GM12878 (cell line): ENCODE results near the gene P3H1. TPM values are rescaled to one million over a fixed set of nuclear protein-coding genes. Genes with fewer than 3 reads are reported as not detected.

Experiments used
- ATAC-seq: fragments of 200-7000 bp; cut with Tn5 transposase; 3 replicates; pipeline ENCODE4 v1.9.1; 2020; ENCODE audit warnings: mild to moderate bottlenecking, moderate library complexity
- BruUV-seq: library from RNA; stranded (reverse); fragments of 400-500 nt; replicated peaks from 2 replicates; lab custom pipeline; 2021; lab: Mats Ljungman, UMichigan
- CTCF ChIA-PET: fragments of 300-600 bp; sonication (Branson Sonifier 250); formaldehyde crosslinking; extraction: SDS; loops from one replicate; lab custom pipeline; 2021; ENCODE audit warnings: inconsistent platforms; lab: Yijun Ruan, JAX
- POLR2A ChIA-PET: fragments of 350-600 bp; formaldehyde crosslinking; extraction: SDS; loops from one replicate; lab custom pipeline; 2021; ENCODE audit warnings: inconsistent platforms; lab: Charles Lee
- RAD21 ChIA-PET: fragments of 300-600 bp; sonication (Branson Sonifier 250); formaldehyde crosslinking; loops from one replicate; lab custom pipeline; 2023; ENCODE audit warnings: antibody characterized with exemption; ENCODE audit not compliant: unreplicated experiment; lab: Charles Lee
- SMC1A ChIA-PET: fragments of 300-600 bp; sonication (Branson Sonifier 250); formaldehyde crosslinking; loops from one replicate; lab custom pipeline; 2023; ENCODE audit not compliant: unreplicated experiment, uncharacterized antibody; lab: Charles Lee
- DNase-seq: peaks from one replicate; pipeline ENCODE4 v3.0.0-alpha.2; 2011; ENCODE audit warnings: low read depth, low spot score
- FAIRE-seq: peaks from 3 replicates; lab custom pipeline; 2011; peaks lifted over from hg19 to GRCh38; lab: Jason Lieb, UNC
- H2AFZ ChIP-seq: 2 replicates; pipeline ENCODE4 v1.6.0; 2011; ENCODE audit warnings: low read depth, low read length, control low read depth; ENCODE audit not compliant: control insufficient read depth
- H3K27ac ChIP-seq: 2 replicates; pipeline ENCODE4 v1.5.1; 2011; ENCODE audit warnings: control low read depth; ENCODE audit not compliant: control insufficient read depth, insufficient read depth
- H3K27me3 ChIP-seq, 2 experiments: replicated peaks in 1 of 2; 2 replicates each; pipeline versions ENCODE4 v1.6.0 to v1.6.1; 2011; ENCODE audit warnings: low read length in 1 of 2; ENCODE audit not compliant: control insufficient read depth in 2 of 2, insufficient read depth in 2 of 2
- H3K36me3 ChIP-seq, 2 experiments: 2 replicates each; pipeline ENCODE4 v1.5.1; 2011; ENCODE audit warnings: low read length in 1 of 2; ENCODE audit not compliant: control insufficient read depth in 2 of 2, insufficient read depth in 2 of 2
- H3K4me1 ChIP-seq: 2 replicates; pipeline ENCODE4 v1.6.1; 2011; ENCODE audit warnings: mild to moderate bottlenecking, low read length, moderate library complexity, mixed read lengths; ENCODE audit not compliant: control insufficient read depth, insufficient read depth
- H3K4me2 ChIP-seq: 2 replicates; pipeline ENCODE4 v1.6.0; 2011; ENCODE audit warnings: control low read depth; ENCODE audit not compliant: control insufficient read depth, insufficient read depth
- H3K4me3 ChIP-seq: fragments of 200-600 bp; sonication (generic); 2 replicates; pipeline ENCODE4 v1.5.1; 2016
- H3K79me2 ChIP-seq: 2 replicates; pipeline ENCODE4 v1.6.0; 2011; ENCODE audit warnings: low read length; ENCODE audit not compliant: control insufficient read depth, insufficient read depth
- H3K9ac ChIP-seq: 2 replicates; pipeline ENCODE4 v1.8.0; 2011; ENCODE audit warnings: low read length, control low read depth, mixed read lengths; ENCODE audit not compliant: control insufficient read depth, insufficient read depth
- H3K9me3 ChIP-seq: replicated peaks from 3 replicates; pipeline ENCODE4 v1.5.1; 2011; ENCODE audit warnings: mild to moderate bottlenecking, low read length; ENCODE audit not compliant: control insufficient read depth, insufficient read depth
- H4K20me1 ChIP-seq: 2 replicates; pipeline ENCODE4 v1.6.0; 2011; ENCODE audit not compliant: control insufficient read depth, insufficient read depth
- ATF2 ChIP-seq: IDR thresholded peaks from 2 replicates; pipeline ENCODE4 v1.6.1; 2012; ENCODE audit warnings: low read length, inconsistent platforms
- BACH1 ChIP-seq: fragments of 450-650 bp; IDR thresholded peaks from 2 replicates; pipeline ENCODE4 v1.6.1; 2017; ENCODE audit warnings: mild to moderate bottlenecking, borderline replicate concordance
- FOS ChIP-seq: IDR thresholded peaks from 3 replicates; pipeline ENCODE4 v1.6.1; 2011; ENCODE audit warnings: borderline replicate concordance; ENCODE audit not compliant: insufficient read length; ENCODE audit errors: extremely low read depth
- NR2C2 ChIP-seq: IDR thresholded peaks from 2 replicates; pipeline ENCODE4 v1.6.1; 2011; ENCODE audit warnings: borderline replicate concordance, low read depth; ENCODE audit not compliant: control insufficient read depth, insufficient read length
- SMARCA5 ChIP-seq: fragments of 450-650 bp; IDR thresholded peaks from 2 replicates; pipeline ENCODE4 v1.6.1; 2017; ENCODE audit warnings: mild to moderate bottlenecking
- SREBF2 ChIP-seq: IDR thresholded peaks from 2 replicates; pipeline ENCODE4 v1.6.1; 2012; ENCODE audit warnings: mild to moderate bottlenecking, low read length
- TBL1XR1 ChIP-seq: IDR thresholded peaks from 2 replicates; pipeline ENCODE4 v1.6.1; 2012; ENCODE audit warnings: low read depth, low read length, improper control_type of control experiment
- TCF7 ChIP-seq: IDR thresholded peaks from 2 replicates; pipeline ENCODE4 v1.6.1; 2014; ENCODE audit warnings: antibody characterized with exemption, borderline replicate concordance
- ZNF207 ChIP-seq: fragments of 450-650 bp; IDR thresholded peaks from 2 replicates; pipeline ENCODE4 v1.6.1; 2014; ENCODE audit warnings: antibody characterized with exemption, mild to moderate bottlenecking, borderline replicate concordance
- ZNF217 ChIP-seq: fragments of 450-650 bp; IDR thresholded peaks from 2 replicates; pipeline ENCODE4 v1.6.1; 2017; ENCODE audit warnings: antibody characterized with exemption, mild to moderate bottlenecking
- ZNF384 ChIP-seq: IDR thresholded peaks from 2 replicates; pipeline ENCODE4 v1.6.1; 2012; ENCODE audit warnings: low read depth, mild to moderate bottlenecking, low read length, improper control_type of control experiment, borderline replicate concordance
- WGBS: methylation state at CpG from one replicate; pipeline ENCODE4 v1.1.6; 2016; ENCODE audit warnings: low lambda C conversion rate; ENCODE audit not compliant: insufficient replicate concordance, insufficient coverage; ENCODE audit errors: missing lambda C conversion rate; 5-methylcytosine and 5-hydroxymethylcytosine counted together
- in situ Hi-C: fragments of 300-500 bp; cut with MboI; formaldehyde crosslinking; loops from 9 replicates; pipeline ENCODE4 v1.14.3; 2018; ENCODE audit warnings: mixed read lengths
- intact Hi-C: fragments of 100-400 bp; cut with micrococcal nuclease; formaldehyde crosslinking; loops from one replicate; pipeline ENCODE4 v1.14.2; 2022; ENCODE audit not compliant: unreplicated experiment
- polyA plus RNA-seq, 11 experiments: library from polyadenylated mRNA; depleted of rRNA in 4 of 11; unstranded in 6 of 11; stranded (reverse) in 5 of 11; fragments of >200 nt; fragmentation: Nextera tagmentation in 4 of 11; fragmentation: Illumina TruSeq in 1 of 11; extraction: Ambion mirVana in 4 of 11; extraction: Trizol in 1 of 11; gene quantifications; 1 replicate in 1 of 11; 2 replicates in 10 of 11; pipeline versions ENCODE4 v1.2.1 to v1.2.3, GENCODE V29; 2011 to 2016; ENCODE audit warnings: inconsistent platforms in 2 of 11, missing spikeins in 2 of 11, low read depth in 1 of 11
- total RNA-seq, 4 experiments: library from RNA; depleted of rRNA in 3 of 4; stranded (reverse); fragments of >200 nt in 3 of 4; fragmentation: Illumina TruSeq in 1 of 4; extraction: Trizol in 1 of 4; gene quantifications; 2 replicates each; pipeline versions ENCODE4 v1.2.1 to v1.2.3, GENCODE V29; 2013 to 2021
- TF ChIP-seq, protein P1 (sequence below): fragments of 450-650 bp; IDR thresholded peaks from 2 replicates; pipeline ENCODE4 v1.6.1; 2018; ENCODE audit warnings: borderline replicate concordance, mild to moderate bottlenecking; ENCODE audit not compliant: partially characterized antibody
- TF ChIP-seq, protein P2 (sequence below): fragments of 450-650 bp; conservative IDR thresholded peaks from 2 replicates; pipeline ENCODE4 v1.6.1; 2017; ENCODE audit warnings: mild to moderate bottlenecking, moderate library complexity

Gene P3H1
- total and polyA plus RNA-seq, 10 of the 15 experiments (the other 5 are each of a cell fraction or from before 2014, with no cell fraction given) = 0.72 to 42.4 (median 26.0) TPM

DNA sequence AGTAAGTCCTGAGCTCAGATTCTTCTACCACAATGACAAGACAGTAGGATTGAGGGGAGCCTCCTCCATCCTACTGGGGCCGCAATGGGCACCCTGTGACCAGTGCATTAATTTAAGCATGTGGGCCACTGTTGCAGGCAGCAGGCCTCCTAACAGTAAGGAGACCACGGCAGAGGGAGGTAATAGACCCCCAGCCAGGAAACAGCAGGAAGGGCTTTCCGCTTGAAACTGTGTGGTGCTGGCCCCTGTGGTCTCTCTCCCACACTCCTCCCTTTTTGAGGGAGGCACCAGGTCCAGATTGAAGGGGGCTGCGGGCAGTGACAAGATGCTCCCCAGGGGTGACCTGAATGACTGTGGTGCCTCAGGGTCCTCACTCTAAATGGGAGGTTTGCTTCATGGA lies 25.1 kb downstream of the P3H1 start:
- ChIA-PET CTCF (no interaction called here), SMC1A (no interaction called here), RAD21 (no interaction called here), POLR2A (no interaction called here)
- Histone ChIP-seq H3K27ac (no peak overlapping the region), H3K36me3 (peaks cover 0 to 4% of the 10 kb centered on the region in 2 experiments; a peak in 2 of 4 replicates), H3K4me3 (no peak overlapping the region), H3K9ac (no peak overlapping the region), H2AFZ (no peak overlapping the region), H3K27me3 (no peaks in the 10 kb centered on the region), H3K79me2 (no peaks in the 10 kb centered on the region), H4K20me1 (no peaks in the 10 kb centered on the region), H3K9me3 (no peaks in the 10 kb centered on the region), H3K4me1 (peaks cover 8% of the 10 kb centered on the region), H3K4me2 (no peak overlapping the region)
- no TSS peak for BruUV-seq
- in situ Hi-C loops (no loop called here), intact Hi-C loops (no loop called here)
- 47% methylated on average over 4 of the region's 4 CpGs for WGBS
- TF ChIP-seq ATF2 = no peak
- TF ChIP-seq ZNF207 = no peak
- no peak for TF ChIP-seq SREBF2
- TF ChIP-seq ZNF217 = no peak
- TF ChIP-seq TCF7 = no peak
- no peak for TF ChIP-seq BACH1
- TF ChIP-seq NR2C2 = no peak
- TF ChIP-seq TBL1XR1 = no peak
- no peak for TF ChIP-seq SMARCA5
- TF ChIP-seq FOS = no peak
- TF ChIP-seq, protein P1, sequence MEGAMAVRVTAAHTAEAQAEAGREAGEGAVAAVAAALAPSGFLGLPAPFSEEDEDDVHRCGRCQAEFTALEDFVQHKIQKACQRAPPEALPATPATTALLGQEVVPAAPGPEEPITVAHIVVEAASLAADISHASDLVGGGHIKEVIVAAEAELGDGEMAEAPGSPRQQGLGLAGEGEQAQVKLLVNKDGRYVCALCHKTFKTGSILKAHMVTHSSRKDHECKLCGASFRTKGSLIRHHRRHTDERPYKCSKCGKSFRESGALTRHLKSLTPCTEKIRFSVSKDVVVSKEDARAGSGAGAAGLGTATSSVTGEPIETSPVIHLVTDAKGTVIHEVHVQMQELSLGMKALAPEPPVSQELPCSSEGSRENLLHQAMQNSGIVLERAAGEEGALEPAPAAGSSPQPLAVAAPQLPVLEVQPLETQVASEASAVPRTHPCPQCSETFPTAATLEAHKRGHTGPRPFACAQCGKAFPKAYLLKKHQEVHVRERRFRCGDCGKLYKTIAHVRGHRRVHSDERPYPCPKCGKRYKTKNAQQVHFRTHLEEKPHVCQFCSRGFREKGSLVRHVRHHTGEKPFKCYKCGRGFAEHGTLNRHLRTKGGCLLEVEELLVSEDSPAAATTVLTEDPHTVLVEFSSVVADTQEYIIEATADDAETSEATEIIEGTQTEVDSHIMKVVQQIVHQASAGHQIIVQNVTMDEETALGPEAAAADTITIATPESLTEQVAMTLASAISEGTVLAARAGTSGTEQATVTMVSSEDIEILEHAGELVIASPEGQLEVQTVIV = no peak
- TF ChIP-seq, protein P2, sequence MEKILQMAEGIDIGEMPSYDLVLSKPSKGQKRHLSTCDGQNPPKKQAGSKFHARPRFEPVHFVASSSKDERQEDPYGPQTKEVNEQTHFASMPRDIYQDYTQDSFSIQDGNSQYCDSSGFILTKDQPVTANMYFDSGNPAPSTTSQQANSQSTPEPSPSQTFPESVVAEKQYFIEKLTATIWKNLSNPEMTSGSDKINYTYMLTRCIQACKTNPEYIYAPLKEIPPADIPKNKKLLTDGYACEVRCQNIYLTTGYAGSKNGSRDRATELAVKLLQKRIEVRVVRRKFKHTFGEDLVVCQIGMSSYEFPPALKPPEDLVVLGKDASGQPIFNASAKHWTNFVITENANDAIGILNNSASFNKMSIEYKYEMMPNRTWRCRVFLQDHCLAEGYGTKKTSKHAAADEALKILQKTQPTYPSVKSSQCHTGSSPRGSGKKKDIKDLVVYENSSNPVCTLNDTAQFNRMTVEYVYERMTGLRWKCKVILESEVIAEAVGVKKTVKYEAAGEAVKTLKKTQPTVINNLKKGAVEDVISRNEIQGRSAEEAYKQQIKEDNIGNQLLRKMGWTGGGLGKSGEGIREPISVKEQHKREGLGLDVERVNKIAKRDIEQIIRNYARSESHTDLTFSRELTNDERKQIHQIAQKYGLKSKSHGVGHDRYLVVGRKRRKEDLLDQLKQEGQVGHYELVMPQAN = no peak
- TF ChIP-seq ZNF384 = no peak
- ATAC-seq = no peak
- DNase-seq = no peak
- FAIRE-seq = no peak
